Suppressor macrophage (primary cell): ENCODE data around the gene VRTN.

Source experiments
- DNase-seq, 4 experiments: peaks; one replicate each; pipeline ENCODE4 v3.0.0-alpha.2; 2020 to 2022

The VRTN gene

DNA sequence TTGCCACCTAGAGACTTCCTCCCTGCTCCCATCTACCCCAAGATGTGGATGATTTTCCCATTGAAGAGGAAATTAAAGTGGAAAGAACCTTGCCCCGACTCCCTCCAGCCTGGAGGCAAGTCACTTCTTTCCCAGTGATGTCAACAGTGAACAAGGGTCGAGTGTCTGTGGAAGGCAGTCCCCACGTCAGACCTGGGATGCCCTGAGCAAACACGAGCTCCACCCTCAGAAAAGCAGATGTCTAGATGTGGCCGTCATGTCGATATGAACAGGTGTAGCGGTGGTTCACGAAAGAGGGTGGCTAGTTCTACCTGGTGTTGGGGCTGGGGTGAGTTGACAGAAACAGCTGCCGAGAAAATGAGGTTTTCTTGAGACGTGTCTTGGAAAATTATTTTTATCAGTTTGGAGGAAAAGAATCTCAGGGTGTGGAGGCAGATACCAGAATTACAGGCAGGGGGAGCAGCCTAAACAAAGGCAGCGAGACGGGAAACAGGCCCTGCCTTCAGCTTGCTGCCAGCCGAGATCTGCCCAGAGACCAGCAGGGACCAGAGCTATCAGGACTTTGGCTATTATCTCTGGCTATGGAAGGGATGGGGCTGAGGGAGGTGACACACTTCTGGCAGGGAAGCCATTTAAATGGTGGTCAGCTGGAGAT, 51.9 kb downstream of the VRTN start:
- DNase-seq = peak in 2 of 4 experiments; percentile 10 to 18

GRCh38 chr14:74400919-74401503, 52.7 kb downstream of the VRTN start:
- no peak for DNase-seq

DNA sequence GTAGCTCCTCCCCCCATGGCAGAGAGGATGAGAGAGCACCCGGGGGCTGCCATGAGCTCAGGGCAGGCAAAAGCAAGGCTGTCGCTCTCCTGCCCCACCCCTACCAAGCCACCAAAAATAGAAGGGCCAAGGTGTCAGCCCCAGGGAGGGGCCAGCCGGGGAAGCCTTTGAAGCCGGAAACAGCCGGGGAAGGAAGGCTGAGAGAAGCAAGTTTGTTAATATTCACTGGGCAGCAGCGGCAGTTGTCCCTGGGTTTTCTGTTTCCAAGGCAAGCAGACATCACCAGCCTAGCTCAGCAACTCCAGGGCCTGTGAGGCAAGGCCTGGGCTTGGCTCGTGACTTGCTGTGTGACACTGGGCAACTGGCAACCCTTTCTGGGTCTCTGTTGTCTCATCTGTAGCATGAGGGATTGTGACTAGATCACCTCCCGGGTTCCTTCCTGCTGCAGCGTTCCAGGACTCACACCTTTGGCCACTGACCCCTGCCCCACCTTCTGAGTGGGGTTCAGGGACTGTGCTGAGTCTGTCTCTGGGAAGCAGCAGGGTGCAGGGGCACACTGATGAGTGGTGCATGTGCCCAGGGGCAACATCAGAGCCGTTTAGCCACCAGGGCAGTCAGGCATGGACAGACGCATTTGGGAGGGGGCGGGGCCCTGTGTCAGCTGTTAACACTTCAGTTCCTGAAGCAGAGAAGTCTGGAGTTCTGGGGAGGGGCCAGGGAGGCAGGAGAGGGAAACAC, 53.4 kb downstream of the VRTN start:
- peak; percentile 68 to 80 (median 78) for DNase-seq

GRCh38 chr14:74402401-74403251, 54.4 kb downstream of the VRTN start:
- peak in 2 of 4 experiments; percentile 8 to 30 for DNase-seq

DNA sequence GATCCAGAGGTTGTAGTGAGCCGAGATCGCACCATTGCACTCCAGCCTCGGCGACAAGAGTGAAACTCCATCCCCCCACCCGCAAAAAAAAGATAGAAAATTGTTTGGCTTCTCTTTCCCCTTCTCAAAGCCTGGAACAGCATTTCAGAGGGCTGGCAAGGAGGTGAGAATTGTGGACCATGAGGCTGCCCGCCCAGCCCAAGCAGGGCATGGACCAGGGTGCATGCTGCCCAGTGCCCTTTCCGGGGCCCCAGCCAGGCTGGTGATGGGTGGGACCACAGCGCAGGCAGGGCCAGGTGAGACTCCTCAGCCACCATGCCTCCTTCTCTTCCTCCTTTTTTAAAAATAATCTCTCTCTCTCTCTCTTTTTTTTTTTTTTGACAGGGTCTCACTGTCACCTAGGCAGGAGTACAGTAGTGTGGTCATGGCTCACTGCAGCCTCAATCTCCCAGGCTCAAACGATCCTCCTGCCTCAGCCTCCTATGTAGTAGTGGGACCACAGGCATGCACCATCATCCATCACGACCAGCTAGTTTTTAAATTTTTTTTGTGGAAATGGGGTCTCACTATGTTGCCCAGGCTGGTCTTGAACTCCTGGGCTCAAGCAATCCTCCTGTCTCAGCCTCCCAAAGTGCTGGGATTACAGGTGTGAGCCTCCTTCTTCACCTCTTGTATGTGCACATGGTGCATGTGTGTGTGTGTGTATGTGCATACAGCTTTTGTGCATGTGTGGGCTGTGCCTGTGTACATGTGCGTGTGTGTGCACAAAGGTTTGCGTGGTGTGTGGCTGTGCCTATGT, 55.5 kb downstream of the VRTN start:
- DNase-seq = no peak

DNA sequence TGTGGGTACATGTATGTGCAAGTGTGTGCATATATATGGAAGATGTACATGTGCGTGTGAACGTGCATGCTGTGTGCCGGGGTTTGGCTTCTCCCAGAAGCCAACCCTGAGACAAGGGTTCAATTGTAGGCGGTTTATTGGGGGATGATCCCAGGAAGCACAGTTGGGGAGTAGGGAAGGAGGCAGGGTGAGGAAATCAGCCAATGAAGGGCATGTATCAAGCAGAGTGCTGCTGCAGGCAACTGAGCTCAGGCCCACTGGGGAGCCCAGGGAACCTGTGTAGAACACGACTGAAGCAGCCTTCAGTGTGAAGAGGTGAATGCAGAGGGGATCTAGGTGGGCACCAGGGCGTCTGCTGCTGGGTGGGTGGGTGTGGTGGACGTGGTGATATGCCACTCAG, 56.2 kb downstream of the VRTN start:
- DNase-seq = no peak

GRCh38 chr14:74405663-74406062, 57.4 kb downstream of the VRTN start:
- no peak for DNase-seq

DNA sequence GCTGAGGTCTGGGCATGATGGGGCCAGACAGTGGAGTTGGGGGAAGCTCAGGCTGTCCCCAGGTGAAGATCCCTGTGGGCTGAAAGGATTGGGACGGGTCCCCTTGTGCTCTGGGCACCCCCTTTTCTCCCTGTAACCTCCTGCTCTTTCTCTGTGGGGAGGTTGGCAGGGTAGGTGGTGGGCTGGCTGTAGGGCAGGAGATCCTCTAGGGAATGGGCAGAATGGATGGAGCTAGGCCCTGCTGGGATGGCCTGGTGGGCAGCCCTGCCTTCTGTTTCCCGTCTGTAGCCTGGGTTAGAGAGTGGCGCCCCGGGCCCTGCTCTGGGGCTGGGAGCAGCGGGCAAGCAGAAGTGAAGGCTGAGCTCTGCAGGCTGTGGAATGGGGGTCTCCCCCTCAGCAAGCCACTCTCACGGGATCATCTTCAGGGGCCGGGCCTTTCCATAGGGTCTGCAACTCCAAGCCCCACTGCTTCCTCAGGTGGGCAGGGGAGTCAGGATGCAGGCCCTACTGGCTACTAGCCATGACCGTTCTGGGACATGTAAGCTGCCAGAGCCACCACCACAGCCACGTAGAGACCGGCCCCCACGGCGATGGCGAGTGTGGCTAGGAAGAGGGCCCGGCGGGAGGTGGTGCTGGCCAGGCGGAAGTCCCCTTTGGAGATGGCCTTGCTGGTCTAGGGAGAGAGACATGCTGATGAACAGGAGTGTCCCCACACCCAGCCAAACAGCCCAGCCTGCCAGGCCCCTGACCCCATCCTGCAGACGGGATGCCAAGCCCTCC, 58.9 kb downstream of the VRTN start:
- DNase-seq = no peak

GRCh38 chr14:74407801-74408154, 59.5 kb downstream of the VRTN start:
- DNase-seq = no peak

GRCh38 chr14:74408870-74409269, 60.6 kb downstream of the VRTN start:
- no peak for DNase-seq

DNA sequence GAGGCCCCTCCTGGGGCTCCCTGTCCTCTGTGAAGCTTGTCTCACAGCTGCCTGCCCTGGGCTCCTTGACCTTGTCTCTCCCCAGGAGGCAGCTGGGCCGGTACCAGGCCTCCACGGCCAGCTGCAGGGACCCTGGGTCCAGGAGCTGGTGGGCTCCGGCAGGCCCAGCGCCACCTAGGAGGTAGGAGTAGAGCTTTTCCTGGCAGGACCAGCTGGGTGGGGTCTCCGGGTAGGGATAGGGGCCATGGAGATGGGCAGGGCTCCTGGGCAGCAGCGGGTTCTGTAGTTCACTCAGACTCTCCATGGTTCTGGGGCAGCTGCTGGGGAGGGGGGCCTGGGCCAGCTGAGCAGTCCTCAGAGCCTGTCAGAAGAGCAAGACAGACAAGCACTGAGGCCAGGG, 61.2 kb downstream of the VRTN start:
- no peak for DNase-seq
